Lower leg skin (tissue), 4 donors: Measurements from ENCODE around the gene PAOX. TPM values are rescaled to one million over a fixed set of nuclear protein-coding genes. Genes with fewer than 3 reads are reported as not detected.

Experiments used
- DNase-seq, 2 donors: peaks; one replicate each; pipeline ENCODE4 v3.0.0-alpha.2; 2019; ENCODE audit warnings: low spot score in 2 of 2
- H3K4me3 ChIP-seq: fragments of 200-600 bp; sonication (generic); 2 replicates; pipeline ENCODE4 v1.5.1; 2017; ENCODE audit warnings: mild to moderate bottlenecking, low read depth; ENCODE audit not compliant: poor library complexity, severe bottlenecking
- POLR2A ChIP-seq, 2 donors: fragments of 450-650 bp; IDR thresholded peaks; one replicate each; pipeline ENCODE4 v1.6.1; 2016 to 2017; ENCODE audit warnings: antibody characterized with exemption in 2 of 2, mild to moderate bottlenecking in 1 of 2, moderate library complexity in 1 of 2
- WGBS, 2 donors: methylation state at CpG; one replicate each; pipeline ENCODE4 v1.1.5; 2018; 5-methylcytosine and 5-hydroxymethylcytosine counted together
- intact Hi-C: fragments of 100-400 bp; cut with DNase I; formaldehyde crosslinking; loops from one replicate; pipeline ENCODE4 v1.15.0; 2023; ENCODE audit warnings: low total_unique reads
- total RNA-seq, 4 donors: library from RNA; depleted of rRNA; stranded (reverse); fragments of >200 nt; gene quantifications; one replicate each; pipeline ENCODE4 v1.1.0, GENCODE V29; 2016
- TF ChIP-seq, protein P1 (sequence below), 3 donors: fragments of 450-650 bp; IDR thresholded peaks; one replicate each; pipeline ENCODE4 v1.5.1; 2016; ENCODE audit warnings: antibody characterized with exemption in 3 of 3, mild to moderate bottlenecking in 3 of 3, moderate library complexity in 2 of 3

The PAOX gene
- total RNA-seq, 4 donors from 2014 or later: 8.1 to 21.8 (median 14.4) TPM

- TF ChIP-seq, protein P1, sequence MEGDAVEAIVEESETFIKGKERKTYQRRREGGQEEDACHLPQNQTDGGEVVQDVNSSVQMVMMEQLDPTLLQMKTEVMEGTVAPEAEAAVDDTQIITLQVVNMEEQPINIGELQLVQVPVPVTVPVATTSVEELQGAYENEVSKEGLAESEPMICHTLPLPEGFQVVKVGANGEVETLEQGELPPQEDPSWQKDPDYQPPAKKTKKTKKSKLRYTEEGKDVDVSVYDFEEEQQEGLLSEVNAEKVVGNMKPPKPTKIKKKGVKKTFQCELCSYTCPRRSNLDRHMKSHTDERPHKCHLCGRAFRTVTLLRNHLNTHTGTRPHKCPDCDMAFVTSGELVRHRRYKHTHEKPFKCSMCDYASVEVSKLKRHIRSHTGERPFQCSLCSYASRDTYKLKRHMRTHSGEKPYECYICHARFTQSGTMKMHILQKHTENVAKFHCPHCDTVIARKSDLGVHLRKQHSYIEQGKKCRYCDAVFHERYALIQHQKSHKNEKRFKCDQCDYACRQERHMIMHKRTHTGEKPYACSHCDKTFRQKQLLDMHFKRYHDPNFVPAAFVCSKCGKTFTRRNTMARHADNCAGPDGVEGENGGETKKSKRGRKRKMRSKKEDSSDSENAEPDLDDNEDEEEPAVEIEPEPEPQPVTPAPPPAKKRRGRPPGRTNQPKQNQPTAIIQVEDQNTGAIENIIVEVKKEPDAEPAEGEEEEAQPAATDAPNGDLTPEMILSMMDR (IDR thresholded peaks at IDR 0.05): no peak
- no peak for TF ChIP-seq POLR2A (IDR thresholded peaks at IDR 0.05)
- intact Hi-C loops: no loop called here
- WGBS, 2 donors: 89 to 94% methylated on average over 28 to 34 of the region's 34 CpGs
- no peak for DNase-seq
- H3K4me3 ChIP-seq: no peak overlapping the region
Measured at GRCh38 chr10:133419211-133419950, 40.3 kb downstream of the PAOX start.

DNA sequence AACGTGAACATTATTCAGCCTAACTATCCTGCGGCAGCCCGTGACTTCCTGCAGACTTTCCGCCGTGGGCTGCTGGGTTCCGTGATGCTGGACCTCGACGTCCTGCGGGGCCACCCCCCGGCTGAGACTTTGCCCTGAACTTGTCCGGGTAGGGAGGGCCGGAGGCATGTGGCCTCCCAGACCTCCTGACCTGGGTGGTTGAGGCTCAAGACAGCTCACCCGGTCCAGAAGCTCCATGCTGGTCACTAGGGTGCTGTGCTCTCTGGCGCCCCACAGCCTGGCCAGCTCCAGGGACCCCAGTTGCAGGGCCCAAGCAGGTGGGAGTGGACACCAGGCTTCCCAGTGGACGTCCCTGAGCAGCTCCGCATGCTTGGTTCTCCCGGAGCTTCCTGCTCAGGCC, 41.0 kb downstream of the PAOX start:
- intact Hi-C loops: no loop called here
- no peak for TF ChIP-seq POLR2A (IDR thresholded peaks at IDR 0.05)
- TF ChIP-seq, protein P1 (IDR thresholded peaks at IDR 0.05): no peak
- peak in 1 of 2 donors; percentile 80 for DNase-seq

DNA sequence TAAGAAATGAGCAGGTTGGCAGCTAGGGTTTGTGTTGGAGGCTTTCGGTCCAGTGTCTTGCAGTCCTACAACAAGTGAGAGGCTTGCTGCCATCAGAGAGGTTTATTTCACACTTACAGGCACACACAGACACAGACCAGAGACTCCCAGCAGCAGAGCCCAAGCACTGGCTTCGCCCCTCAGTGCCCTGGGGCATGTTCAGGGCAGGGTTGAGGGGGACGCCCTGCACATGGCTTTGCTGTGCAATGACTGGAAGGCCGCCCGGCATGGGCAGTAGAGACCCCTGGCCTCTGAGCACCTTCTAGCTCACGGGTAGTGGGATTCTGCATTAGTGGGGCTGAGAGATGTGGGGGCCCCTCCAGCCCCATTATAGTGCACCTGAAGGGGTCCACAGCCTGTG, 41.5 kb downstream of the PAOX start:
- 85 to 88% methylated on average over 6 of the region's 6 CpGs for WGBS, 2 donors
- intact Hi-C loops: no loop called here
- H3K4me3 ChIP-seq: no peak overlapping the region
- DNase-seq: no peak
- TF ChIP-seq POLR2A (IDR thresholded peaks at IDR 0.05): no peak
- TF ChIP-seq, protein P1 (IDR thresholded peaks at IDR 0.05): no peak

More for the DNA sequence above, 41.0 kb downstream of the PAOX start:
- no peak overlapping the region for H3K4me3 ChIP-seq
- WGBS, 2 donors: 89 to 93% methylated on average over 16 to 17 of the region's 17 CpGs

DNA sequence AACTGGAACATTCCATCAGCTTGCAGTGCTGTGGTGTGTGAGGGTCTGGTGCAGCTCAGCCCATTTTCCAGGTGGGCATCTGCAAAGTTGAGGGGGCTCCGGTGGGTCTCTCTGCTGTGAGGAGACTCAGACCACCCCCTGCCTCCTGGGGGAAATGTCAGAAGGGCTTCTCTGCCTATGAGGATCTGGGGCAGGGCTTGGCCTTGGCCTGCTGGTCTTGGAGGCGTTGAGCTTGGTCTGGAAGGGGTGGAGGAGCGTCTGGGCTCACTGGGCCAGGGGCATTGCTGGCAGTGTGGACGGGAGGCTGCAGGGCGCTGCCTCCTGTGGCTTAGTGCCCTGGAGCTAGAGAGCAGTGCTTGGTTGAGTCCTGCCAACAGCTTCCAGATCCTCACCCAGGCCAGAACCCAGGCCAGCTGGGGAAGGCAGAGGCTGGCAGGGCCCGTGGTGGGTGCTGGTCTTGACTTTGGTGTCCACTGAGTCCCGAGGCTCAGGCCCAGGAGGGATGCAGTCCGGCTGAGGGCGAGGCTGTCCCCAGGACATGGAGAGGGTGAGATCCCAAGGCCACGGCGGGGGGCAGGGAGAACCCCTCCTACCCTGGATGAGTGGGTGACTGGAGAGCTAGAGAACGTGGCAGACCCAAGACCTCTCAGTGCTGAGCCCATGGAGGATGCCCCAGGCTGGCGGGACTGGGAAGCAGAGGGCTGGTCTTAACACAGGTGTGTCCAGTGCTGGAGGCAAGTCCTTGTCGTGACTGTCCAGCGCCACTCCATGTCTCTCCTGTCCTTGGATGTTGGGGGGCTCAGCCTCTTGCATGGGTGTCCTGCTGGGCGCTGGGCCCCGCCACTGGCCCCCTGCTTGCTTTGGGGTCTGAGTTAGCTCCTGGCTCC, 42.5 kb downstream of the PAOX start:
- H3K4me3 ChIP-seq: no peak overlapping the region
- intact Hi-C loops: no loop called here
- WGBS, 2 donors: 87 to 95% methylated on average over 7 to 15 of the region's 17 CpGs
- peak in 1 of 2 donors; percentile 75 for DNase-seq
- TF ChIP-seq POLR2A (IDR thresholded peaks at IDR 0.05): no peak
- TF ChIP-seq, protein P1 (IDR thresholded peaks at IDR 0.05): no peak

DNA sequence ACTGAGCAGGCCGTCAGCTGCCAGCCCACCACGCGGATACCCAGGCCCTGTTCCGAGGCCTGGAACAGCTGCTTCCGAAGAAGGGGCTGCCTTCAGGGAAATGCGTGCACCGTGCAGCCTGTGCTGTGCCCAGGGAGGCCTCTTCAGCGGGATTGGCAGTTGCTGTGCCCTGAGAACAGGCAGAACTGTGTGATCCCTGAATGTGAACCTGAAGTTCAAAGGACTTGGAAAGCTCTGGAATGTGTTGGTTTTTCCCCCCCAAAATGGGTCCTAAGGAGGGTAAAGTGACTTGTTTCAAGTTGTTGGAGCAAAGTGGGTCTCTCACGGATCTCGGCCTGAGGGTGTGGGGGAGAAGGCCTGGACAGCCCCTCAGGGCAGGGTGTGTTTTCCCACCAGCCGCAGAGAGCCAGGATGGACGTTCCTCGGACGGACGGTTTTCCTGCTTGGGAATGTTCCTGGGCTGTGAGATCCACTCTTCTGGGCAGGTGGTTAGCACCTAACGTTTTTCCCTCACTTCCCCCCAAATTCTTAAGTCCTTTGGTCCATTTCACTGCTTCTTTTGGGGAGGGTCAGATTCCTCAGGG, 43.3 kb downstream of the PAOX start:
- intact Hi-C loops: no loop called here
- WGBS, 2 donors: 72 to 73% methylated on average over 13 to 16 of the region's 16 CpGs
- DNase-seq: peak in 1 of 2 donors; percentile 75
- no peak overlapping the region for H3K4me3 ChIP-seq
- TF ChIP-seq, protein P1 (IDR thresholded peaks at IDR 0.05): no peak
- no peak for TF ChIP-seq POLR2A (IDR thresholded peaks at IDR 0.05)
